Measurements from ENCODE around the gene GAN.
"Not testable (repeated sequence)": the region's sequence is repeated elsewhere in the genome, so short reads cannot be mapped to it uniquely, and the experiment has no call there.

Gene GAN

DNA sequence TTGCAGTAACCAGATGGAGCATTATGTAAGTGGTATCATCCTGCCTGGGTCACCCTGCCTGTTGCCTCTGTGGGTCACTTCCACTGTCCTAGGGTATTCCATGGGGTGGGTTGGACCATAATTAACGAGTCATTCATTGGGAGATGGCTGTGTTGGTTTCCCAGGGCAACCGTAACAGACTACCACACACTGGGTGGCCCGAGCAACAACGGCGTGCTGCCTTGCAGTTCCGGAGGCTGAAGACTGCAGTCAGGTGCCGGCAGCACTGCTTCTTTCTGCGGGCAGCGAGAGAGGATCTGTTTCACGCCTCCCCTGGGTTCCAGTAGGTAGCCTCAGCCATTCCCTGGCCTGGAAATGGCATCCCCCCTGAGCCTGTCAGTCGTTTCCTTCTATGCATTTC is 101.0 kb downstream of the GAN start:
- DNase-seq (ENCODE audit: low read depth), result no peak
- no peak overlapping the region for H3K4me3 ChIP-seq (ENCODE audit: low read depth, low read length)

DNA sequence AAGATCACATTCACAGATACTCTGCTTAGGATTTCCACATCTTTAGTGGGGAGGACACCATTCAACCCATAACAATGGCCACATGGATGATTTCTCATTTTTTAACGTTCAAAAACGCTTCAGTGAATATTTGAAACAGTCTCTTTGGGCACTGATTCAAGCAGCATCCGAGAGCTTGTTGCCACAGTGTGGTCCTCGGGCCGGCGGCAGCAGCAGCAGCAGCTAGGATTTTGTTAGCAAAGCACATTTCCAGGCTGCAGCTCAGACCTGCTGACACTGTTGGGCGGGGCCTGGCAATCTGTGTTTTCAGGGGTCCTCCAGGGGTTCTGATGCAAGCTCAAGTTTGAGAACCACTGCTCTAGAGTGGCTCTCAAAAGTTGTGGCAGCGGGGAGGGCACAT is 102.0 kb downstream of the GAN start:
- no peak for DNase-seq (ENCODE audit: low read depth)
- H3K4me3 ChIP-seq (ENCODE audit: low read depth, low read length), result no peak overlapping the region

DNA sequence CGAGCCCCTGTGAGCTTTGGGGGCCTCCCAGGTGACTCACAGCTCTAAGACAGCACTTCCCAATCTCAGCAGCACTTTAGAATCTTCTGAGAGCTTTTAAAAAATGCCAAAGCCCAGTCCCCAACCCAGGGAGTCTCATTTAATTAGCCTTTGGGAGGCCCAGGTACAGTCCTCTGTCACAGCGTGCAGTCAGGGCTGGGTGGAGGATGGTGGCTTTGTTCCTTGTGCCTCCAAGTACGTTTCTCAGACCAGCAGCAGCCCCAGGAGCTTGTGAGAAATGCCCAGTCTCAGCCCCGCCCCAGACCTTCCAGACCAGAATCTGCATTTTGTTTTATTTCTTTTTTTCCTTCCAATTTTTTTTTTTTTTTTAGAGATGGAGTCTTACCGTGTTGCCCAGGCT is 102.4 kb downstream of the GAN start:
- no peak overlapping the region for H3K4me3 ChIP-seq (ENCODE audit: low read depth, low read length)
- no peak for DNase-seq (ENCODE audit: low read depth)

DNA sequence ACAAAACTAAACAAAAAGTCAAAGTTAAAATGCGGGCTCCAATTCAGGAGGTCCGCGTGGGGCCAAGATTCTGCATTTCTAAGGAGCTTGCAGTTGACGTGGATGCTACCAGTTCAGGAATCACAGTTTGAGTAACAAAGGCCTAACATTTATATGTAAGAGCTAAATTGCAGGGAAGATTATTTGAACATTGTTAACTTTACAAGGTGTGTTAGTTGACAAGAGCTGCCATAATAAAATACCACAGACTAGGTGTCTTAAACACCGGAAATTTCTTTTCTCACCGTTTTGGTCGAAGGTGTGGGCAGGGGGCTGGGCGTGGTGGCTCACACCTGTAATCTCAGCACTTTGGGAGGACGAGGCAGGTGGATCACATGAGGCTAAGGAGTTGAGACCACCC is 105.0 kb downstream of the GAN start:
- no peak for DNase-seq (ENCODE audit: low read depth)
- H3K4me3 ChIP-seq (ENCODE audit: low read depth, low read length), result no peak overlapping the region

DNA sequence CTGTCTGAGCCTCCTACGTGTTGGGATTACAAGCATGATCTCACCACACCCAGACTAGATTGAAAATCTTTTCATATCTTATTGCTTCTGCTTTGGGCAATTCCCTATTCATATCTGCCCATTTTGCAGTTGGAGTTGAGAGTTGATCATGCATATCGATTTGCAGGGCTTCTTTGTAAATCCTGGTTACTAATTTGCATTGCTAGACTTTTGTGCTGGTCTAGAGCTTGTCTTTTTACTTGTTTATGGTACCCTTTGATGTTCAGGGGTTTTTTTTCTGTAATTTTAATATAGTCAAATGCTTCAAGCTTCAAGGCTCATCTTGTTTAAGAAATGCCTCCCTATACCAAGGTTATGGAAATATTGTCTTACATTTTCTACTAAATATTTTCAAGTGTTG is 106.4 kb downstream of the GAN start:
- DNase-seq (ENCODE audit: low read depth), result no peak
- H3K4me3 ChIP-seq (ENCODE audit: low read depth, low read length), result no peak overlapping the region

DNA sequence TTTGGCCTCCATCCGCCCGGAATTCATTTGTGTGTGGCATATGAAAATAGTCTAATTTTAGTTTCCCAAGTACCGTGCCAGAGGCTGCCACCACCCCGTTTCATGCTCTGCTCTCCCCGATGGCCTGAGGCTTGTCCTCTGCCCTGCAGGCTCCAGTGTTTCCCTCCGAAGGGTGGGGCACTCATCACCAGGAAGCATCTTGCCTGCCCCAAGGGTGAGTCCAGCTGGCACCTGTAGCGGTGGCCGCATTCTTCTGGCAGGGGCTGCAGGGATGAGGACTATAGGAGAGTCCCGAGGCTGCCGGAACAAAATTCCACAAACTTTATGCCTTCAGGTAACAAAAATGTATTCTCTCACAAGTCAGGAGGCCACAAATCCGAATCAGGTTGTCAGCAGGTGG is 106.8 kb downstream of the GAN start:
- DNase-seq (ENCODE audit: low read depth), result no peak
- H3K4me3 ChIP-seq (ENCODE audit: low read depth, low read length), result no peak overlapping the region

DNA sequence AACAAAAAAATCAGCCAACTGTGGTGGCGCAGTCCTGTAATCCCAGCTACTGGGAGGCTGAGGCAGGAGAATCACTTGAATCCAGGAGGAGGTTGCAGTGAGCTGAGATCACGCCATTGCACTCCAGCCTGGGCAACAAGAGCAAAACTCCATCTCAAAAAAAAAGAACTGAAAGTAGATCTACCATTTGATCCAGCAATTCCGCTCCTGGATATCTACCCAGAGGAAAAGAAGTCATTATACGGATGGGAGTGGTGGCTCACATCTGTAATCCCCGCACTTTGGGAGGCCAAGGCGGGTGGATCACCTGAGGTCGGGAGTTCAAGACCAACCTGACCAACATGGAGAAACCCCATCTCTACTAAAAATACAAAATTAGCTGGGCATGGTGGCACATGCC is 107.4 kb downstream of the GAN start:
- not testable (repeated sequence) for H3K4me3 ChIP-seq (ENCODE audit: low read depth, low read length)

DNA sequence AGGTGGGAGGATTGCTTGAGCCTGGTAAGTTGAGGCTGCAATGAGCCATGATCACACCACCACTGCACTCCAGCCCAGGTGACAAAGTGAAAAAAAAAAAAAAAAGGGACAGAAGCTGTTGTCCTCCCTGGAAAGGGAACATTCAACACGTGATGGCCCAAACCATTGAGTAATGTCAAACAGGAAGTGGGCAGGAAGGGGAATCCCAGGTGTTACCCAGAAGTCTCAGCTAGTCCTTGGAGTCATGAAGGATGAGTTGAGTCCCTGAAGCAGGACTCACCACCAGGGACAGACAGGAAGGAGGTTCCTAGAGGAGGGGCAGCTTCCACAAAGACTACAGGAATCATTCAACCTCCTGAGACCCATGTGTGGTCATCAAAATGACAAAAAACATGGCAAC is 110.0 kb downstream of the GAN start:
- no peak overlapping the region for H3K4me3 ChIP-seq (ENCODE audit: low read depth, low read length)
- DNase-seq (ENCODE audit: low read depth), result no peak

More for the DNA sequence above, 107.4 kb downstream of the GAN start:
- not testable (repeated sequence) for DNase-seq (ENCODE audit: low read depth)

DNA sequence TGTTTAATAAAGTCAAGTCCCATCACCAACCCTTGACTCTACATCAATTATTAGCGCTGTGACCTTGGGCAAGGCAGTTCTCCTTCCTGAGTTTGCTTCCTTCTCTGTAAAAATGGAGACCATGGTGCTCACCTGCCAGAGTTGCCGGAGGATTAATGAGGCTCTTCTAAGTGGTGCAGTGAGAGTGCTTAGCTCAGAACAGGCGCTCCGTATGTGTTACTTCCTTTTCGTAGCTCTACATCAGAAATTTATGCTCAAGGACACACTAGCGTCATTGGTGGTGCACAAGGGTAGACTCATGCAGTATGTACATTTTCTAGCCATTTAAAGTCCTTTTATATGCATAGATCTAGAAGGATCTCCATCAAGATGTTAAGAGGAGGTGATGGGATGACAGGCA is 112.5 kb downstream of the GAN start:
- H3K4me3 ChIP-seq (ENCODE audit: low read depth, low read length), result no peak overlapping the region
- DNase-seq (ENCODE audit: low read depth), result no peak

DNA sequence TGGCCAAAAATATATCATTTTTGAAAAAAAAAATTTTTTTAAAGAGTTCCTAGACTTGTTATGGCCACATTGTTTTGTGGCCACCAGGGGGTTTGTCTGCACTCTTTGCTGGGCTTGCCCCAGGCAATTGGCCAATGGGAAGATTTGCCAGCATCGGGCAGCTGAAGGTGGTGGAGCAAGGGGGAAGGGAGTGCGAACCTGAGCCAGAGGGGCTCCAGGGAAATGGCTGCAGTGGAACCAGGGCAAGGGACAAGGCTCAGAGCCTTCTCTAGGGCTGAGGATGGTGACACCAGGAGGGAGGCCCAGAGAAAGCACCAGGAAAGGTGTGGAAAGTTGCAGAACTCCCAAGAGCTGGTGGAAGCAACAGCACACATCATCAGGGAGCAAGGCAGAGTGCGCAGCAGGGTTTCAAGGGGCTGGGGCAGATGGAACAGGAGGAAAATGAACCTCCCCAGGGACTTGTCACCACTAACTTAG is 114.3 kb downstream of the GAN start:
- DNase-seq (ENCODE audit: low read depth), result no peak
- no peak overlapping the region for H3K4me3 ChIP-seq (ENCODE audit: low read depth, low read length)

DNA sequence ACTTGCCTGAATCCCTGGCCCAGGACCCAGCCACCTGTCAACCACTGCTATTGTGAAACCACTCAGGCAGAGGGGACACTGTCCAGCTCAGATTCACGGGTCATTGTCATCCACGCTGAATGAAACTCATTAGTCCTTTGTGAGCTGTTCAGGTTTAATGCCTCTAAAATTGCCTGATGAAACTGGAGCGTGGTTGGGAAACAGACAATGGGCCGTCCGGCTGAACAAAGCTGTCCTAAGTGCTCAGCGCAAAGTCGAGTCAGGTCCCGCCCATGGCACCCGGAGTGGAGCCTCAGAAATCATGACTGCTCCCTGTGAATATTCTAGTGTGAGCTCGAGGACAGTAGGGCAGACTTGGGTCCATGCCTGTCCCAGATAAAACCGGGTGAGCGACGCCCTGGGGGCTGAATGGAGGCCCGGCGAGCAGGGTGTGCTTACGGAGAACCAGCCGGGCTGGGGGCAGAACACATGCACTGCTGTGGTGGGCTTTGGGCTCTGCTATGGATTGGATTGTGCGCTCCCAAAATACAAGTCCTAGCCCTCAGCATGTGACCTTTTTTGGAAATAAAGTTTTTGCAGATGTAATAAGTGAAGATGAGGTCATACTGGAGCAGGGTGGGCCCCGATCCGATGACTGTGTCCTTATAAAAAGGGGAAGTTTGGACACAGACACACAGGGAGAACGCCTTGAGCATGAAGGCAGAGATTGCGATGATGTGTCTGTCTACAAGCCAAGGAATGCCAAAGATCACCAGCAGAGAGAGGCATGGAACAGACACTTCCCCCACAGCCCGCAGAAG is 117.0 kb downstream of the GAN start:
- H3K4me3 ChIP-seq (ENCODE audit: low read depth, low read length), result no peak overlapping the region
- peak; percentile 46 for DNase-seq (ENCODE audit: low read depth)

DNA sequence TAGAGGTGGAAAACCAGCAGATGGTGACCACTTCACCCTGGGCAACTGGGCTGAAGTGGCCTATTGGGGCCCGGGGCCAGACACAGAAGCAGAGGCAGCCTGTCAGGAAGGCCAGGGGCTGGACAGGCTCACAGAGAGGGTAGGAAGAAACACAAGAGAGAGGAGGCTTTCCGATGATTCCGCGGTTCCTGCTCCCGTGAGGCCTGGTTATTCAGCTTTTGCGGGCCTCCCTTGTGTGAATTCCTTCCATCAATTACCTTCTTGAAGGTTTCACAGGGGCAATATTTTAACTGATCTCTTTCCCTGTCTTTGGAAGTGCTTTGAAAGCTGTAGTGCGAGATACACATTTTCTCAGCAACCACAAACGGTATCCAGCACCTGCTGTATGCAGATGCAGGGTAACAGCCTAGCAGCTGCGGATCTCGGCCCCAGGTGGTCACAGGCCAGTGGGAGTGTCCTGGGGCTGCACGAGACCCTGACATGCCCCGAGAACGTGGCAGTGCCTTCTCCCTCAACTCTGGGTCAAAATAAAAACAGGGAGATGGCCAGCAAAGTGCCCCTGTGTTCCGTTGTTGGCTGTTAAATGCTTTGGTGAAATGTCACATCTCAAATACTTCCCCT is 118.3 kb downstream of the GAN start:
- H3K4me3 ChIP-seq (ENCODE audit: low read depth, low read length), result no peak overlapping the region
- no peak for DNase-seq (ENCODE audit: low read depth)

DNA sequence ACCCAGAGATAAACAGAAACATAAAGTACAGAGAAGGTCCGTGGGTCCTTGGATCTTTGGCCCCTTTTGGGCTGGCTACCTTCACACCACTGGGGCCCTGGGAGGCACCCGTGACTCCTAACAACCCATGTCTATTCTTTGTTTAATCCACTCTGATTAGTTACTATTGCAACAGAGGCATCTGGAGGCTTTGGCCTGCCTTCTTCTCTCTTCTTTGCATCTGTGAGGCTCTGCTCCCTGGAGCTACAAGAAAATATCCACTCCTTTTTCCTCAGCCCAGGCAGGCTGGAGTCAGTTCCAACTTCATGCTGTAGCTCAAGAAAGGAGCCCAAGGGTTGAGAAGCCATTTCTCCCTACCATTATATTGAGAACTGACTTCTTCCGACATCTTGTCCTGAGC is 120.3 kb downstream of the GAN start:
- no peak for DNase-seq (ENCODE audit: low read depth)
- no peak overlapping the region for H3K4me3 ChIP-seq (ENCODE audit: low read depth, low read length)

DNA sequence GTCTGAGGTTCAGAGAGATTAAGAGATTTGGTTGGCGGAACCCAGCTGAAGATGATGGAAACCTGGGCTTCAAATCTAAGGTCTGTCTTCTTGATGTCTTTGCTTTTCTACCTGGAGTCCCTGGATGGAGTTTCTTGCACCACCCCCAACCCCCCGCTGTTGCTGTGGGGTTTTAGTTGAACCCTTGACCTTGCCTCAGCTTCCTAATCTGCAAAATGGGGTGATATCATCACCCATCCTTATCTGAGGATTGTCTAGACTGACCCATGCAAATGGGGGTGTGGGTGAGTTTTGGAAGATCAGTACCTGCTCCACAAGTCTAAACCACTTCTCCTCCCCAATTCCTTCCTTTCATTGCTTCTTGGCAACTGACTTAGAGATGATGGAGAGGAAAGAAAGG is 120.8 kb downstream of the GAN start:
- DNase-seq (ENCODE audit: low read depth), result no peak

DNA sequence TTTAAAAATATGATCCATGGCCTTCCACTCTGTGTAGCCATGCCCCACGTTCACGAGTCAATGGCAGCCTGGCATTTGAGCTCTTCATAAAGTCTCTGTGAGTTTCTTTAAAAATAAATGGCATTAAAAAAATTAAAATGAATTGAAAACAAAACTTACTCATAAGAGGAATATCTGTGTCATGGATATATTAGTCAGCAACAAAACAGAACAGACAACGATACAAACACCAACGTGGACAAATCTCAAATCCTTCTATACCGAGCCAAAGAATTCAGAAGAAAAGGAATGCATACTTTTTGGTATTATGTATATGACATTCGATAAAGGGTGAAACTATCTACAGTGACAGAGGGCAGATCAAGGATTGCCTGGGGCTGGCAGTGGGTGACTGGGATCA is 121.6 kb downstream of the GAN start:
- no peak for DNase-seq (ENCODE audit: low read depth)
- no peak overlapping the region for H3K4me3 ChIP-seq (ENCODE audit: low read depth, low read length)

More for the DNA sequence above, 120.8 kb downstream of the GAN start:
- no peak overlapping the region for H3K4me3 ChIP-seq (ENCODE audit: low read depth, low read length)

DNA sequence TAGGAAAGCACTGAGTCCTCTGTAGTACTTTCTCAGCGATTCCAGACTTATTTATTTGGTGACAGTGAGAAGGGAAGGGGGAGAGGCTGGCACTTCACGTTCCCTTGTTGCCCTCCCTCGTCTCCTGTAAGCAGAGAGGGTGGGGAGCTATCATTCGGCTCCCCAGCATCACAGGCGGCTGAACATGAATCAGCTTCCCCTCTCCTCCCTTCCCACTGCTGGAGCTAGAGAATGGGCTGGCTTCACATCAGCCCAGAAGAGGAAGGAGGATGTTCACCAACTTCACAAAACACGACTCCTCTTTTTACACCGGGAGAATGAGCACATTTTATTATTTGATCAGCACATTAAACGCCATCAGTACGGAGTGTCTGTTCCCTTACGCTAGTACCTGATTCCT is 123.1 kb downstream of the GAN start:
- no peak overlapping the region for H3K4me3 ChIP-seq (ENCODE audit: low read depth, low read length)
- DNase-seq (ENCODE audit: low read depth), result no peak
